Measurements from ENCODE around the gene ANKRD33B. TPM values are rescaled to one million over a fixed set of nuclear protein-coding genes. Genes with fewer than 3 reads are reported as not detected.

The ANKRD33B gene
- total and polyA plus RNA-seq, 2 experiments from 2014 or later, result 2.9 to 15.4 TPM

DNA sequence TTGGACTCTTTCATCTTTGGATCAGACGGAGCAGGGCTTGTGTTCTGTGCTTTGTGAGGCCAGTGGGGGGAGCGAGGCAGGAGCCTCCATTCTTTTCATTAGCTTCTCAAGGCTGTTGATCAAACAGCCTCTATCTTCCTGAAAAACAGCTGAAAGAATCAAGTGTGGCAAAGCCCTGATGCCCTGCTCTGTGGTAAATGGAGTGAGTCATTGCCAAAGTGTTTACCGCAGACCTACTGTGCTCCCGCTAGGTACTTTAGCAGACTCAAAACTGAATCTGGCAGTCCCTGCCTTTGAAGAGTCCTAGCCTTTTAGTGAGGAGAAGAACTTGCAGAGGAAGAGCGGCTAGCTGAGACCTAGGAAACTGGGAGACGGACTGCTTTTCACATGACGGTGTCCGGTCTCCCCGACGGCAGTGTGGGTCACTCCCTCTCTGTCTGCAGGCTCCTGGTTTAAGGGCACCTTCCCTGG, 3.3 kb downstream of the ANKRD33B start (continued):
- TF ChIP-seq, protein P1, sequence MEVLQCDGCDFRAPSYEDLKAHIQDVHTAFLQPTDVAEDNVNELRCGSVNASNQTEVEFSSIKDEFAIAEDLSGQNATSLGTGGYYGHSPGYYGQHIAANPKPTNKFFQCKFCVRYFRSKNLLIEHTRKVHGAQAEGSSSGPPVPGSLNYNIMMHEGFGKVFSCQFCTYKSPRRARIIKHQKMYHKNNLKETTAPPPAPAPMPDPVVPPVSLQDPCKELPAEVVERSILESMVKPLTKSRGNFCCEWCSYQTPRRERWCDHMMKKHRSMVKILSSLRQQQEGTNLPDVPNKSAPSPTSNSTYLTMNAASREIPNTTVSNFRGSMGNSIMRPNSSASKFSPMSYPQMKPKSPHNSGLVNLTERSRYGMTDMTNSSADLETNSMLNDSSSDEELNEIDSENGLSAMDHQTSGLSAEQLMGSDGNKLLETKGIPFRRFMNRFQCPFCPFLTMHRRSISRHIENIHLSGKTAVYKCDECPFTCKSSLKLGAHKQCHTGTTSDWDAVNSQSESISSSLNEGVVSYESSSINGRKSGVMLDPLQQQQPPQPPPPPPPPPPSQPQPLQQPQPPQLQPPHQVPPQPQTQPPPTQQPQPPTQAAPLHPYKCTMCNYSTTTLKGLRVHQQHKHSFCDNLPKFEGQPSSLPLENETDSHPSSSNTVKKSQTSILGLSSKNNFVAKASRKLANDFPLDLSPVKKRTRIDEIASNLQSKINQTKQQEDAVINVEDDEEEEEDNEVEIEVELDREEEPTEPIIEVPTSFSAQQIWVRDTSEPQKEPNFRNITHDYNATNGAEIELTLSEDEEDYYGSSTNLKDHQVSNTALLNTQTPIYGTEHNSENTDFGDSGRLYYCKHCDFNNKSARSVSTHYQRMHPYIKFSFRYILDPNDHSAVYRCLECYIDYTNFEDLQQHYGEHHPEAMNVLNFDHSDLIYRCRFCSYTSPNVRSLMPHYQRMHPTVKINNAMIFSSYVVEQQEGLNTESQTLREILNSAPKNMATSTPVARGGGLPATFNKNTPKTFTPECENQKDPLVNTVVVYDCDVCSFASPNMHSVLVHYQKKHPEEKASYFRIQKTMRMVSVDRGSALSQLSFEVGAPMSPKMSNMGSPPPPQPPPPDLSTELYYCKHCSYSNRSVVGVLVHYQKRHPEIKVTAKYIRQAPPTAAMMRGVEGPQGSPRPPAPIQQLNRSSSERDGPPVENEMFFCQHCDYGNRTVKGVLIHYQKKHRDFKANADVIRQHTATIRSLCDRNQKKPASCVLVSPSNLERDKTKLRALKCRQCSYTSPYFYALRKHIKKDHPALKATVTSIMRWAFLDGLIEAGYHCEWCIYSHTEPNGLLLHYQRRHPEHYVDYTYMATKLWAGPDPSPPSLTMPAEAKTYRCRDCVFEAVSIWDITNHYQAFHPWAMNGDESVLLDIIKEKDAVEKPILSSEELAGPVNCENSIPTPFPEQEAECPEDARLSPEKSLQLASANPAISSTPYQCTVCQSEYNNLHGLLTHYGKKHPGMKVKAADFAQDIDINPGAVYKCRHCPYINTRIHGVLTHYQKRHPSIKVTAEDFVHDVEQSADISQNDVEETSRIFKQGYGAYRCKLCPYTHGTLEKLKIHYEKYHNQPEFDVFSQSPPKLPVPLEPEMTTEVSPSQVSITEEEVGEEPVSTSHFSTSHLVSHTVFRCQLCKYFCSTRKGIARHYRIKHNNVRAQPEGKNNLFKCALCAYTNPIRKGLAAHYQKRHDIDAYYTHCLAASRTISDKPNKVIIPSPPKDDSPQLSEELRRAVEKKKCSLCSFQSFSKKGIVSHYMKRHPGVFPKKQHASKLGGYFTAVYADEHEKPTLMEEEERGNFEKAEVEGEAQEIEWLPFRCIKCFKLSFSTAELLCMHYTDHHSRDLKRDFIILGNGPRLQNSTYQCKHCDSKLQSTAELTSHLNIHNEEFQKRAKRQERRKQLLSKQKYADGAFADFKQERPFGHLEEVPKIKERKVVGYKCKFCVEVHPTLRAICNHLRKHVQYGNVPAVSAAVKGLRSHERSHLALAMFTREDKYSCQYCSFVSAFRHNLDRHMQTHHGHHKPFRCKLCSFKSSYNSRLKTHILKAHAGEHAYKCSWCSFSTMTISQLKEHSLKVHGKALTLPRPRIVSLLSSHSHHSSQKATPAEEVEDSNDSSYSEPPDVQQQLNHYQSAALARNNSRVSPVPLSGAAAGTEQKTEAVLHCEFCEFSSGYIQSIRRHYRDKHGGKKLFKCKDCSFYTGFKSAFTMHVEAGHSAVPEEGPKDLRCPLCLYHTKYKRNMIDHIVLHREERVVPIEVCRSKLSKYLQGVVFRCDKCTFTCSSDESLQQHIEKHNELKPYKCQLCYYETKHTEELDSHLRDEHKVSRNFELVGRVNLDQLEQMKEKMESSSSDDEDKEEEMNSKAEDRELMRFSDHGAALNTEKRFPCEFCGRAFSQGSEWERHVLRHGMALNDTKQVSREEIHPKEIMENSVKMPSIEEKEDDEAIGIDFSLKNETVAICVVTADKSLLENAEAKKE (CRISPR knock-in tag; IDR thresholded peaks at IDR 0.05), result no peak
- TF ChIP-seq, protein P2, sequence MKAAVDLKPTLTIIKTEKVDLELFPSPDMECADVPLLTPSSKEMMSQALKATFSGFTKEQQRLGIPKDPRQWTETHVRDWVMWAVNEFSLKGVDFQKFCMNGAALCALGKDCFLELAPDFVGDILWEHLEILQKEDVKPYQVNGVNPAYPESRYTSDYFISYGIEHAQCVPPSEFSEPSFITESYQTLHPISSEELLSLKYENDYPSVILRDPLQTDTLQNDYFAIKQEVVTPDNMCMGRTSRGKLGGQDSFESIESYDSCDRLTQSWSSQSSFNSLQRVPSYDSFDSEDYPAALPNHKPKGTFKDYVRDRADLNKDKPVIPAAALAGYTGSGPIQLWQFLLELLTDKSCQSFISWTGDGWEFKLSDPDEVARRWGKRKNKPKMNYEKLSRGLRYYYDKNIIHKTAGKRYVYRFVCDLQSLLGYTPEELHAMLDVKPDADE (IDR thresholded peaks at IDR 0.05), result no peak
- no peak for TF ChIP-seq NANOG (IDR thresholded peaks at IDR 0.05; ENCODE audit: borderline replicate concordance)
- TF ChIP-seq EZH2 (IDR thresholded peaks at IDR 0.05; ENCODE audit: low read depth, unreplicated experiment), result no peak
- no peak for TF ChIP-seq STAT1 (IDR thresholded peaks at IDR 0.05; ENCODE audit: unreplicated experiment)
- TF ChIP-seq EZH2phosphoT487 (IDR thresholded peaks at IDR 0.05; ENCODE audit: unreplicated experiment), result no peak
- TF ChIP-seq JUNB (IDR thresholded peaks at IDR 0.05; ENCODE audit: unreplicated experiment), result no peak
- no peak for TF ChIP-seq ZNF114 (CRISPR knock-in tag; IDR thresholded peaks at IDR 0.05)
- no peak for TF ChIP-seq CREB1 (CRISPR knock-in tag; IDR thresholded peaks at IDR 0.05; ENCODE audit: low read depth)
- no peak for TF ChIP-seq ZNF331 (CRISPR knock-in tag; IDR thresholded peaks at IDR 0.05; ENCODE audit: low read depth)

Measured in GM23338 (cell line).